GM19025 (cell line): ENCODE results near the gene CASS4.

ENCODE experiments used
- ATAC-seq: cut with Tn5 transposase; IDR thresholded peaks from one replicate; pipeline ENCODE4 v1.9.1; 2021; ENCODE audit warnings: mild to moderate bottlenecking, low read depth, moderate library complexity; ENCODE audit not compliant: unreplicated experiment

The CASS4 gene

GRCh38 chr20:56501116-56501515, 89.1 kb downstream of the CASS4 start:
- ATAC-seq: no peak

- no peak for ATAC-seq
These were observed 91.9 kb downstream of the CASS4 start for GRCh38 chr20:56503916-56504315.

DNA sequence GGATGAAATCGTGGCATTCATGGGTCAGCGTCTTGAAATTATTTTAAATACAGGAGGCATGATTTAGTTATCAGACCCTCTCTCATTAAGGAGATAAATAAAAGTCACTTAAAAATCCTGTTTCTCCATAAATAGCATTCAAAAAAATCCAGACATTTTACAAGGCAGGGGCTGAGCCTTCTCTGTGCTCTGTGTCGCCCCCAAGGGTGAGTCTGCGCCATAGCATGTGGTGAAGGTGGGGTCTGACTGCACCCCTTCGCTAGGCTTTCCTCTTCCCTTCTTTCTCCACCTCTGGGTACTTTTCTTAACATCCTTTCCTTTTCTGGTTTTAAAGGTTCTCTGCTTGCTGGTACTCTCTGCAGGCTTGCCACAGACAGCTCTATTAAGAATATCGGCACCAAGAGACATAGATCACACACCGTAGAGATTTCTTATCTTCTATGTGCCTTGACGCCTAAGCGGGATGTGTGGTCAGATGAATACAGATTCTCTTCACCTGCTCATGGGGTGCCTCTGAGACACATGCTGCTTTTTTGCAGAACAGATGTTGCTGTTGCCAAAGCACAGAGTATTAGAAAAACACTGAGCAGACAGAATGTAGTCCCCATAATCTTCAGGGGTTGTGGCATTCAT, 92.4 kb downstream of the CASS4 start:
- no peak for ATAC-seq

- no peak for ATAC-seq
These were observed 94.0 kb downstream of the CASS4 start for GRCh38 chr20:56506103-56506502.
